IPS DF 6.9 (cell line): Measurements from ENCODE around the gene REPS2.

Source experiments
- DNase-seq: peaks from one replicate; pipeline ENCODE4 v3.0.0-alpha.2; 2013; ENCODE audit warnings: low read depth, low spot score
- H3K27ac ChIP-seq: one replicate; pipeline ENCODE4 v1.5.1; 2013; ENCODE audit warnings: low read length, control low read depth
- H3K27me3 ChIP-seq: 2 replicates; pipeline ENCODE4 v1.6.1; 2013; ENCODE audit warnings: mild to moderate bottlenecking, low read length; ENCODE audit not compliant: control insufficient read depth, insufficient read depth
- H3K36me3 ChIP-seq: 2 replicates; pipeline ENCODE4 v1.6.1; 2013; ENCODE audit warnings: low read length; ENCODE audit not compliant: control insufficient read depth, insufficient read depth
- H3K4me1 ChIP-seq: 2 replicates; pipeline ENCODE4 v1.6.1; 2013; ENCODE audit warnings: low read length; ENCODE audit not compliant: control insufficient read depth, insufficient read depth
- H3K4me3 ChIP-seq: 2 replicates; pipeline ENCODE4 v1.5.1; 2013; ENCODE audit warnings: mild to moderate bottlenecking, low read length
- H3K9me3 ChIP-seq: 2 replicates; pipeline ENCODE4 v1.6.1; 2013; ENCODE audit warnings: low read length, inconsistent platforms; ENCODE audit not compliant: control insufficient read depth, insufficient read depth
- WGBS: extraction: QIAGEN DNeasy Blood & Tissue Kit; methylation state at CpG from one replicate; pipeline ENCODE4 v1.1.7; 2013; ENCODE audit warnings: mixed read lengths, missing lambda C conversion rate; ENCODE audit not compliant: insufficient read length, insufficient coverage; 5-methylcytosine and 5-hydroxymethylcytosine counted together

Gene REPS2

GRCh38 chrX:17078031-17078720 is 131.7 kb downstream of the REPS2 start:
- DNase-seq = no peak
- no peaks in the 10 kb centered on the region for H3K9me3 ChIP-seq
- H3K36me3 ChIP-seq = no peaks in the 10 kb centered on the region
- H3K4me3 ChIP-seq = no peak overlapping the region
- no CpG with 5 or more reads among the region's 3 CpGs for WGBS
- H3K27ac ChIP-seq = no peak overlapping the region
- H3K4me1 ChIP-seq = no peaks in the 10 kb centered on the region
- H3K27me3 ChIP-seq = no peaks in the 10 kb centered on the region

GRCh38 chrX:17081511-17081910 is 135.1 kb downstream of the REPS2 start:
- no CpG with 5 or more reads among the region's 3 CpGs for WGBS

GRCh38 chrX:17081968-17082367 is 135.5 kb downstream of the REPS2 start:
- DNase-seq = no peak
- no CpG with 5 or more reads among the region's 2 CpGs for WGBS

More at GRCh38 chrX:17081511-17081910, 135.1 kb downstream of the REPS2 start:
- no peak for DNase-seq
- Histone ChIP-seq H3K27me3 (no peaks in the 10 kb centered on the region), H3K36me3 (no peaks in the 10 kb centered on the region), H3K4me3 (no peak overlapping the region), H3K27ac (no peak overlapping the region), H3K4me1 (no peaks in the 10 kb centered on the region), H3K9me3 (no peaks in the 10 kb centered on the region)

GRCh38 chrX:17082831-17083230 is 136.4 kb downstream of the REPS2 start:
- H3K4me3 ChIP-seq = no peak overlapping the region
- H3K4me1 ChIP-seq = no peaks in the 10 kb centered on the region
- no peaks in the 10 kb centered on the region for H3K36me3 ChIP-seq
- no peaks in the 10 kb centered on the region for H3K9me3 ChIP-seq
- no peak overlapping the region for H3K27ac ChIP-seq
- no peak for DNase-seq
- no CpG with 5 or more reads among the region's 7 CpGs for WGBS
- no peaks in the 10 kb centered on the region for H3K27me3 ChIP-seq

More at GRCh38 chrX:17081968-17082367, 135.5 kb downstream of the REPS2 start:
- no peaks in the 10 kb centered on the region for H3K36me3 ChIP-seq
- H3K4me1 ChIP-seq = no peaks in the 10 kb centered on the region
- no peak overlapping the region for H3K4me3 ChIP-seq
- H3K9me3 ChIP-seq = no peaks in the 10 kb centered on the region
- no peak overlapping the region for H3K27ac ChIP-seq
- H3K27me3 ChIP-seq = no peaks in the 10 kb centered on the region

GRCh38 chrX:17086317-17086716 is 139.9 kb downstream of the REPS2 start:
- H3K9me3 ChIP-seq = no peaks in the 10 kb centered on the region
- H3K4me3 ChIP-seq = no peak overlapping the region
- H3K4me1 ChIP-seq = no peaks in the 10 kb centered on the region
- no peaks in the 10 kb centered on the region for H3K27me3 ChIP-seq
- no peak overlapping the region for H3K27ac ChIP-seq
- no CpG with 5 or more reads among the region's 4 CpGs for WGBS
- DNase-seq = no peak
- no peaks in the 10 kb centered on the region for H3K36me3 ChIP-seq

- no peaks in the 10 kb centered on the region for H3K36me3 ChIP-seq
- no peak overlapping the region for H3K27ac ChIP-seq
- H3K4me3 ChIP-seq = no peak overlapping the region
- H3K4me1 ChIP-seq = no peaks in the 10 kb centered on the region
- H3K9me3 ChIP-seq = no peaks in the 10 kb centered on the region
- DNase-seq = no peak
- no peaks in the 10 kb centered on the region for H3K27me3 ChIP-seq
Measured at GRCh38 chrX:17095161-17095560, 148.7 kb downstream of the REPS2 start.

- no peak for DNase-seq
- Histone ChIP-seq H3K27me3 (no peaks in the 10 kb centered on the region), H3K4me1 (no peaks in the 10 kb centered on the region), H3K36me3 (no peaks in the 10 kb centered on the region), H3K27ac (no peak overlapping the region), H3K4me3 (no peak overlapping the region), H3K9me3 (no peaks in the 10 kb centered on the region)
- WGBS = no CpG with 5 or more reads among the region's 1 CpG
Measured at GRCh38 chrX:17098516-17099247, 152.2 kb downstream of the REPS2 start.

- Histone ChIP-seq H3K9me3 (no peaks in the 10 kb centered on the region), H3K4me3 (no peak overlapping the region), H3K27me3 (no peaks in the 10 kb centered on the region), H3K4me1 (no peaks in the 10 kb centered on the region), H3K27ac (no peak overlapping the region), H3K36me3 (no peaks in the 10 kb centered on the region)
- DNase-seq = no peak
- WGBS = no CpG with 5 or more reads among the region's 4 CpGs
Measured at GRCh38 chrX:17104433-17104832, 158.0 kb downstream of the REPS2 start.

- Histone ChIP-seq H3K27me3 (no peaks in the 10 kb centered on the region), H3K36me3 (no peaks in the 10 kb centered on the region), H3K27ac (no peak overlapping the region), H3K9me3 (no peaks in the 10 kb centered on the region), H3K4me3 (no peak overlapping the region), H3K4me1 (no peaks in the 10 kb centered on the region)
- WGBS = no CpG with 5 or more reads among the region's 6 CpGs
- DNase-seq = no peak
Measured at GRCh38 chrX:17120816-17121215, 174.4 kb downstream of the REPS2 start.

- Histone ChIP-seq H3K4me1 (no peaks in the 10 kb centered on the region), H3K27ac (no peak overlapping the region), H3K4me3 (no peak overlapping the region), H3K27me3 (no peaks in the 10 kb centered on the region), H3K9me3 (no peaks in the 10 kb centered on the region), H3K36me3 (no peaks in the 10 kb centered on the region)
- DNase-seq = no peak
- no CpG with 5 or more reads among the region's 2 CpGs for WGBS
Measured at GRCh38 chrX:17154001-17154400, 207.5 kb downstream of the REPS2 start.

- no CpG with 5 or more reads among the region's 1 CpG for WGBS
- no peaks in the 10 kb centered on the region for H3K9me3 ChIP-seq
- no peak for DNase-seq
Measured at GRCh38 chrX:17160975-17161374, 214.5 kb downstream of the REPS2 start.

More at GRCh38 chrX:17160975-17161374, 214.5 kb downstream of the REPS2 start:
- Histone ChIP-seq H3K27ac (no peak overlapping the region), H3K36me3 (no peaks in the 10 kb centered on the region), H3K4me3 (no peak overlapping the region), H3K27me3 (no peaks in the 10 kb centered on the region), H3K4me1 (no peaks in the 10 kb centered on the region)
